Astrocyte of the cerebellum (primary cell): ENCODE measurements around the gene ZIC4.
A peak's percentile ranks its signal among the peaks of the same experiment; 100 is the strongest.

Experiments
- DNase-seq: peaks from one replicate; pipeline ENCODE4 v3.0.0-alpha.2; 2011; ENCODE audit warnings: low read depth
- H3K4me3 ChIP-seq: 2 replicates; pipeline ENCODE4 v1.5.1; 2011; ENCODE audit warnings: mild to moderate bottlenecking, low read depth, low read length, moderate library complexity
- in situ Hi-C: cut with HindIII; loops from 2 replicates; pipeline ENCODE4 v1.10.0; 2017; ENCODE audit warnings: low sequenced_read_pairs
- TF ChIP-seq, protein P1 (sequence below): IDR thresholded peaks from 2 replicates; pipeline ENCODE4 v1.5.1; 2012; ENCODE audit warnings: low read length, low read depth, moderate library complexity, mild to moderate bottlenecking; ENCODE audit errors: missing control alignments

Gene ZIC4

GRCh38 chr3:147422601-147423536 is 16.5 kb upstream of the ZIC4 start:
- in situ Hi-C loops = loop anchor here (10.0 kb wide), 1 partner anchor 662 kb away; no protein-coding TSS in a partner anchor
- TF ChIP-seq, protein P1, sequence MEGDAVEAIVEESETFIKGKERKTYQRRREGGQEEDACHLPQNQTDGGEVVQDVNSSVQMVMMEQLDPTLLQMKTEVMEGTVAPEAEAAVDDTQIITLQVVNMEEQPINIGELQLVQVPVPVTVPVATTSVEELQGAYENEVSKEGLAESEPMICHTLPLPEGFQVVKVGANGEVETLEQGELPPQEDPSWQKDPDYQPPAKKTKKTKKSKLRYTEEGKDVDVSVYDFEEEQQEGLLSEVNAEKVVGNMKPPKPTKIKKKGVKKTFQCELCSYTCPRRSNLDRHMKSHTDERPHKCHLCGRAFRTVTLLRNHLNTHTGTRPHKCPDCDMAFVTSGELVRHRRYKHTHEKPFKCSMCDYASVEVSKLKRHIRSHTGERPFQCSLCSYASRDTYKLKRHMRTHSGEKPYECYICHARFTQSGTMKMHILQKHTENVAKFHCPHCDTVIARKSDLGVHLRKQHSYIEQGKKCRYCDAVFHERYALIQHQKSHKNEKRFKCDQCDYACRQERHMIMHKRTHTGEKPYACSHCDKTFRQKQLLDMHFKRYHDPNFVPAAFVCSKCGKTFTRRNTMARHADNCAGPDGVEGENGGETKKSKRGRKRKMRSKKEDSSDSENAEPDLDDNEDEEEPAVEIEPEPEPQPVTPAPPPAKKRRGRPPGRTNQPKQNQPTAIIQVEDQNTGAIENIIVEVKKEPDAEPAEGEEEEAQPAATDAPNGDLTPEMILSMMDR = no peak
- peak overlapping the region; percentile 46 for H3K4me3 ChIP-seq
- no peak for DNase-seq

- peak overlapping the region; percentile 46 for H3K4me3 ChIP-seq
- TF ChIP-seq, protein P1 = no peak
- in situ Hi-C loops = loop anchor here (10.0 kb wide), 1 partner anchor 663 kb away; no protein-coding TSS in a partner anchor
- no peak for DNase-seq
These were observed 15.9 kb upstream of the ZIC4 start for GRCh38 chr3:147422196-147422595.

- TF ChIP-seq, protein P1 = no peak
- peak overlapping the region; percentile 46 for H3K4me3 ChIP-seq
- in situ Hi-C loops = loop anchor here (10.0 kb wide), 1 partner anchor 663 kb away; no protein-coding TSS in a partner anchor
- DNase-seq = no peak
These were observed 15.0 kb upstream of the ZIC4 start for GRCh38 chr3:147421184-147421912.

GRCh38 chr3:147420353-147421183 is 14.2 kb upstream of the ZIC4 start:
- DNase-seq = no peak
- TF ChIP-seq, protein P1 = no peak
- in situ Hi-C loops = loop anchor here (10.0 kb wide), 1 partner anchor 664 kb away; no protein-coding TSS in a partner anchor
- peak overlapping the region; percentile 46 for H3K4me3 ChIP-seq

GRCh38 chr3:147419781-147420224 is 13.5 kb upstream of the ZIC4 start:
- no peak overlapping the region for H3K4me3 ChIP-seq
- no peak for DNase-seq
- TF ChIP-seq, protein P1 = no peak
- in situ Hi-C loops = loop anchor here (10.0 kb wide), 1 partner anchor 665 kb away; no protein-coding TSS in a partner anchor
